ENCODE data around the gene TIMP3.

- TF ChIP-seq, protein P1, sequence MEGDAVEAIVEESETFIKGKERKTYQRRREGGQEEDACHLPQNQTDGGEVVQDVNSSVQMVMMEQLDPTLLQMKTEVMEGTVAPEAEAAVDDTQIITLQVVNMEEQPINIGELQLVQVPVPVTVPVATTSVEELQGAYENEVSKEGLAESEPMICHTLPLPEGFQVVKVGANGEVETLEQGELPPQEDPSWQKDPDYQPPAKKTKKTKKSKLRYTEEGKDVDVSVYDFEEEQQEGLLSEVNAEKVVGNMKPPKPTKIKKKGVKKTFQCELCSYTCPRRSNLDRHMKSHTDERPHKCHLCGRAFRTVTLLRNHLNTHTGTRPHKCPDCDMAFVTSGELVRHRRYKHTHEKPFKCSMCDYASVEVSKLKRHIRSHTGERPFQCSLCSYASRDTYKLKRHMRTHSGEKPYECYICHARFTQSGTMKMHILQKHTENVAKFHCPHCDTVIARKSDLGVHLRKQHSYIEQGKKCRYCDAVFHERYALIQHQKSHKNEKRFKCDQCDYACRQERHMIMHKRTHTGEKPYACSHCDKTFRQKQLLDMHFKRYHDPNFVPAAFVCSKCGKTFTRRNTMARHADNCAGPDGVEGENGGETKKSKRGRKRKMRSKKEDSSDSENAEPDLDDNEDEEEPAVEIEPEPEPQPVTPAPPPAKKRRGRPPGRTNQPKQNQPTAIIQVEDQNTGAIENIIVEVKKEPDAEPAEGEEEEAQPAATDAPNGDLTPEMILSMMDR (IDR thresholded peaks at IDR 0.05), result no peak
- TF ChIP-seq POLR2A (IDR thresholded peaks at IDR 0.05) (no peak), POLR2AphosphoS5 (IDR thresholded peaks at IDR 0.05) (no peak), EP300 (IDR thresholded peaks at IDR 0.05) (no peak)
Measured at GRCh38 chr22:32775957-32776356, 25.5 kb upstream of the TIMP3 start.

Data from upper lobe of left lung (tissue), 4 donors.